ENCODE measurements around the gene FOXF2. TPM values are rescaled to one million over a fixed set of nuclear protein-coding genes. Genes with fewer than 3 reads are reported as not detected.

FOXF2 gene
- total and polyA plus RNA-seq, 10 of the 15 experiments (the other 5 are each of a cell fraction or from before 2014, with no cell fraction given) = not detected

- TF ChIP-seq CUX1 (IDR thresholded peaks at IDR 0.05; ENCODE audit: insufficient replicate concordance, low read depth, low read length) (no peak), ZNF207 (IDR thresholded peaks at IDR 0.05; ENCODE audit: borderline replicate concordance) (no peak), GABPA (IDR thresholded peaks at IDR 0.05; ENCODE audit: low read depth) (no peak)
- TF ChIP-seq, protein P1, sequence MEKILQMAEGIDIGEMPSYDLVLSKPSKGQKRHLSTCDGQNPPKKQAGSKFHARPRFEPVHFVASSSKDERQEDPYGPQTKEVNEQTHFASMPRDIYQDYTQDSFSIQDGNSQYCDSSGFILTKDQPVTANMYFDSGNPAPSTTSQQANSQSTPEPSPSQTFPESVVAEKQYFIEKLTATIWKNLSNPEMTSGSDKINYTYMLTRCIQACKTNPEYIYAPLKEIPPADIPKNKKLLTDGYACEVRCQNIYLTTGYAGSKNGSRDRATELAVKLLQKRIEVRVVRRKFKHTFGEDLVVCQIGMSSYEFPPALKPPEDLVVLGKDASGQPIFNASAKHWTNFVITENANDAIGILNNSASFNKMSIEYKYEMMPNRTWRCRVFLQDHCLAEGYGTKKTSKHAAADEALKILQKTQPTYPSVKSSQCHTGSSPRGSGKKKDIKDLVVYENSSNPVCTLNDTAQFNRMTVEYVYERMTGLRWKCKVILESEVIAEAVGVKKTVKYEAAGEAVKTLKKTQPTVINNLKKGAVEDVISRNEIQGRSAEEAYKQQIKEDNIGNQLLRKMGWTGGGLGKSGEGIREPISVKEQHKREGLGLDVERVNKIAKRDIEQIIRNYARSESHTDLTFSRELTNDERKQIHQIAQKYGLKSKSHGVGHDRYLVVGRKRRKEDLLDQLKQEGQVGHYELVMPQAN (conservative IDR thresholded peaks at IDR 0.05) = no peak
Measured at GRCh38 chr6:1423578-1423977, 34.2 kb downstream of the FOXF2 start (continued).
